ENCODE measurements around the gene MKRN2OS.

The MKRN2OS gene, protein sequence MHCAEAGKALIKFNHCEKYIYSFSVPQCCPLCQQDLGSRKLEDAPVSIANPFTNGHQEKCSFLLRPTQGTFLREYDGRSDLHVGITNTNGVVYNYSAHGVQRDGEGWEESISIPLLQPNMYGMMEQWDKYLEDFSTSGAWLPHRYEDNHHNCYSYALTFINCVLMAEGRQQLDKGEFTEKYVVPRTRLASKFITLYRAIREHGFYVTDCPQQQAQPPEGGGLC

DNA sequence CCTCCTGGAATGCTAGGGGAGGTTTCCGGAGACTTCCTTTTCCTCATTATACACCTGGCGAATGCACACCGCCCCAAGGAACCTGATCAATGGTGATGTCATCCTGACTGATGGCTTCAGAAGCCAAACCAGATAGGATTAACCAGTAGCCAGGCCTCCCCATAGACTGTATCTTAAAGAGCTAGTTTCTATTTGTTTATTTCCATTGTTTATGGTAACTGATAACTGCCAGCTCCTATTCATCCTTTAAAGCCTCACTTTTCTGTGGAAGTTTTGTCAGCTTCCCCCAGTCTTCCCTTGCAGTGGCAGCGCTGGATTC lies at the start of gene MKRN2OS:
Gene MKRN2OS, minus strand, starts transcription at position 27 of the 319 bp plus-strand sequence. CDS start 35 bp downstream, outside the sequence.
- no peak for DNase-seq (ENCODE audit: low read depth)

DNA sequence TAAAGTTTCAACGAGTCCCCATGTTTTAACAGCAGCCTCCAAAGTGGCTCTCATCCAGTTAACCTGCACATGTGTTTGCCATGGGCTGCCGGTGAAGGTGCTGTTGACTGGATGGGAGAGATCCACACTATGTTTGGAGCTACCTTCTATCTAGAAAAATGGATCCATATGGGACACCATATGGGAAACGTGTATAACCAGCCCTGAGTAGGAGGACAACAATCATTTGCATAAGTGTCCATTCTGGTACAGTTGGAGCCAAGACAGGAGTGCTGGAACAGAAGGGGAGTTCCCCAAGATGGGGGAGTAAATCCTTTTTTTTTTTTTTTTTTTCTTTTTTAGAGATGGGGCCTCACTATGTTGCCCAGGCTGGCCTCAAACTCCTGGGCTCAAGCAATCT lies 48.2 kb upstream of the MKRN2OS start:
- no peak for DNase-seq (ENCODE audit: low read depth)

DNA sequence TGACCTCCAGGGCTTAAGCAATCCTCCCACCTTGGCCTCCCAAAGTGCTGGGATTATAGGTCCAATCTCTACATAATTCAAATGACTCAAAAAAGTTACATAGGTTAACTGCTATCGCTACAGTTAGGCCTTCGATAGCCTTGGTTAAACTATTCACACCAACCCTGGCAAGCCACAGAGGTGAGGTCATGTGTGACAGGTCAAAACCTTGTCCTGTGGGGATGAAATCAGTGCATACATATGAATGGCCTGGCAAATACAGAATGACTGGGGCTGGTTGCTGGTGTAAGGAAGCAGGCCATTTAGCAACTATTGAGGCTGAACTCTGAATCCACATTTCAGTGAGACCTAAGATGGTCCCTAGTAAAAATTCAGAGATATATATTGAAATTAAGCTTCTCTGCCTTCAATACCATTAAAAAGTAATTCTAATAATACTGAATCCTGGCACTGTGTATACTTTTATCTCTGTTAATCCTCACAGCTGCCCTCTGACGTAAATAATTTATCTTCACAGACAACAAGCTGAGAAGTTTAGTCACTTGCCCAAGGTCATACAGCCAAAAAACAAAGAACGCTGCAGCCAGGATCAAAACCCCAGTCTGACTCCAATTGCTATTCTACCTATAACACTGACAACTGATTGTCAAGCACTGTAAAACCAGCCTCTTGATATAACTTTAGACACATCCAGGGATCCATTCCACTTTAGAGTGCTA lies 46.9 kb upstream of the MKRN2OS start:
- DNase-seq (ENCODE audit: low read depth): no peak

DNA sequence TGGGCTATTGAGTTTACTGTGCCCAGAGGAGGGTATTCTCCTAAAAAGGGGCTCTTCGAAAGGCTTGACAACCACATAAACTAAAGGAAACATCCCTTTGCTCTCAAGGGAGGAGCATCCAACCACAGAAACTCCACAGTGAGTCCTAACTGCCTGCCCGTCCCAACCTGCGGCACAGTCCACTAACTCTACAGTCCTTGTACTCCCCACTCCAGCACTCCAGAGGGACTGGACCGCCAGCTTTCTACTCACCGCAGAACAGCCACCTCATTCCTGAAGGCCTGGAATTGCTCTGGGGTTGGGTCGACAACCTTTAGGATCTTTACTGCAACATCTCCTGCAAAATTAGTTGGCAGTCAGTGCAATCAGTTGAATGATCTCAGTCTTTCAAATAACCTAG lies 46.2 kb upstream of the MKRN2OS start:
- DNase-seq (ENCODE audit: low read depth): no peak

DNA sequence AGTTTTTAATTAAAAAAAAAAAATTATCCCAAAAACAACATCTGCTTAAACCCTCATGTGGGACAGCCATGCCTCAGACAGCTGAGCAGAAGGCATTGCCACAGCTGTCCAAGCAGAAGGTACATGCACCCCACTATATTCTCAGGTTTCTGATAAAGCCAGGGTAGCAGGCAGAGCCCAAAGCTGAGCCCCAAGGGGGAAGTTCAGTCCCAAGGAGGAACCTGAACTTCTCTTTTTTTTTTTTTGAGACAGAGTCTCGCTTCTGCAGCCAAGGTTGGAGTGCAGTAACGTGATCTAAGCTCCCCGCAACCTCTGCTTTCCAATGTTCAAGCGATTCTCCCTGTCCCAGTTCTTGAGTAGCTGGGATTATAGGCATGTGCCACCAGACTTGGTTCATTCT lies 44.8 kb upstream of the MKRN2OS start:
- DNase-seq (ENCODE audit: low read depth): no peak

DNA sequence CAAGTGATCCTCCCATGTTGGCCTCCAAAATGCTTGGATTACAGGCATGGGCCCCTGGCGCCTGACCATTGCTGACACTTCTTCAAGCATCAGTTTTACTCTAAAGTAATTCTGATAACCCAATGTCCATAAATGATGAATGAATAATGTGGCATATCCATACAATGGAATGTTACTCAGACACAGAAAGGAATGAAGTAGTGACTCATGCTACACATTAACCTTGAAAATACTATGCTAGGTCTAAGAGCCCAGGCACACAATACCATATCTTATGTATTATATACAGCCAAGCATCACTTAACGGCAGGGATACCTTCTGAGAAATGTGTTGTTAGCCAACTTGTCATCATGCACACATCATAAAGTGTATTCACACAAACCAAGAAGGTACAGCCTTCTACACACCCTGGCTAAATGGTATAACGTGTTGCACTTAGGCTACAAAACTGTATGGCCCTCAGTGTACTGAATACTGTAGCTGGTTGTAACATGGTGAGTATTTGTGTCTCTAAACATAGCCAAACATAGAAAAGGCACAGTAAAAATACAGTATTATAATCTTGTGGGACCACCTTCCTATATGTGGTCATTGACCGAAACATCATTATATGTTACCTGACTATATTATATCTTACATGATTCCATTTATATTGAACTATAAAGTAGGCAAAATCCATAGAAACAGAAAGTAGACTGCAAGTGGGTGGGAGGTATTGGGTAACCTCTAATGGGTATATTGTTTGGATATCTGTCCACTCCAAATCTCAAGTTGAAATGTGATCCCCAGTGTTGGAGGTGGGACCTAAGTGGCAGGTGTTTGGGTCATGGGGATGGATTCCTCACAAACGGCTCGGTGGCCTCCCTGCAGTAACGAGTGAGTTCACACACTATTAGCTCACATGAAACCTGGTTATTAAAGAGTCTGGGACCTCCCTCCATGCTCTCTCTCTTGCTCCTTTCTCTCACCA lies 43.0 kb upstream of the MKRN2OS start:
- no peak for DNase-seq (ENCODE audit: low read depth)

DNA sequence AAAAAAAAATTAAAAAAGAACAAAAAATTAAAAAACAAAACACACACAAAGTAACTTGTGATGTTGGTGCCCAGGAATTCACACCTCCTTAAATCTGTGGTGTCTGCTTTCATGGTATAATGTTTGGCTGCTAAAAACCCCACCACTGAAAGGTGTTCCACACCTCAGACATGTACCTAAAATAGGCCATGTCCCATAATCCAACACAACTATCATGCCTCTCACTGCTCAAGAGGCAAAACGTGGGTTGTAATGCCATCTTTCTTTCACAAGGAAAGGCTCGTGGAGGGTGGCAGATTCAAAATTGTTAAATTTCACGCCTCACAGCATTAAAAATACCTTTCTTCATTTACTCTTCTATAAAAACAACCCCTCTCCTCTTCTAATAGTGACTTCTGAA lies 41.1 kb upstream of the MKRN2OS start:
- DNase-seq (ENCODE audit: low read depth): no peak

DNA sequence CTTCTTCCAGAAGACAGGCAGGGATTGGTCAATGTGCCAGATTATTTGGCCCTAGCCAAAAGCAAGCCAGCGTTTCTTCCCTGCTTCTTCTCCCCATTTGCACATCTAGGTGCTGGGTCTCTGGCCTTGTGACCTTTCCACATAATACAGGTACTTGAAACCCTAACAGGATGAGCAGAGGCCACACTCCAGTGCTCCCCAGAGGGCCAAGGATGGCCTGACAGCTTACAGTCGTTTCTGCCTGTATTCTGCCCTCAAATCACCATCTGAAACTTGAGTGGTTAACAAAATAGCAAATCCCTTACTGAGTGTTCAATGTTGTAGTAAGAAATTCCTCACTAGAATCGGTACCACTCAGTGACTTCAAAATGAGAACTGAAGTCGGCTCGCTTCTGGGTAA lies 40.7 kb upstream of the MKRN2OS start:
- DNase-seq (ENCODE audit: low read depth): no peak

DNA sequence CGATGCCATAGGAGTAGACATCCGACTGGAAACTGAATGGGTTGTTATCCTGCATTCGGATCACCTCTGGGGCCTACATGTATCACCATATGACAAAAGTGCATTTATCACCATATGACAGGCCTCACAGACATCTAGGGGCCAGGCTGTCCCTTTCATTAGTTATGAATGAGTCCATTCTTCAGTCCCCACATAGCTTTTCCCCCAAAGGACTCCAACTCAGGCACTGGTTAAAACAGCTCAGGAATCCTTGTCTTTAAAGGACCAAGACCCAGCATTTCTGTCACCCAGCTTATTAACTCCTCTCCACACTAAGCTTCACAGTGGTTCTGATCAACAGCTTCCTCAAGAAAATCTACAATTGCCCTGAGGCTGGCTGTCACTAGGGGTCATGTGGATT lies 39.9 kb upstream of the MKRN2OS start:
- no peak for DNase-seq (ENCODE audit: low read depth)

DNA sequence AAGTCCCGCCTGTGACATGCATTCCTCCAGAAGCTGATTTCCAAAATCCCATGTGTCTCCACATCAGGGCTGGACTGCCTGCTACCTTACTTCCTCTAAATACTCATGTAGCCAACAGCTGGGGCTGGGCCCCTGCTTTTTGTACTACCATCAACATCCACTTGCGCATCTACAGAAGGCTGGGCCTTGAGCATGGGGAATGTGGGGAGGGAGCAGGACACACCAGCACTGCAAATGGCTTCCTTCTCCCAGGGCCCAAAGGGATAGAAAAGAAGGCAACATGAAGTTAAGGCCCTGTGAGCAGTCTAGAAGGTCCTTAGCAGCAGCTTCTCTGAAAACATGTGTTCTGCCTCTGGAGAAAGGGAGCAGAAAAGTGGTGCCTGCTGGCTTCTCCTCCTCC lies 38.8 kb upstream of the MKRN2OS start:
- no peak for DNase-seq (ENCODE audit: low read depth)

DNA sequence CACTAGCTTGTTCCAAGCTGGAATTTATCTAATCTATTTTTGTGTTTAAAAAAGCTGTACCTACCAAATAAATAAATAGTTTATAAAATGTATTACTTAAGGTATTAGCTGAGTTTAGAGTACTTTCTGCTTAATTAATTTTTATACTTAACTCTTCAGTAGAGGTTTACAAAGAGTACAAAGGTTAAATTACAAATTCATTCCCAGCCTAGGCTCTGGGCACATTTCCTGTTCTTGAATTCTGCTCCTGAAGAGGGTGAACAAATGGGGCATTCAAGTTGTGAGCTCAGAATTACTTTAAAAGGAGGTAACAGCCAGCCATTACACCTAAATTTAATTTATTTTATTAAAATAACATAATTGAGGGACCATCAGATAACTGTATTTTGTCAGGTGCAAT lies 38.0 kb upstream of the MKRN2OS start:
- DNase-seq (ENCODE audit: low read depth): no peak

DNA sequence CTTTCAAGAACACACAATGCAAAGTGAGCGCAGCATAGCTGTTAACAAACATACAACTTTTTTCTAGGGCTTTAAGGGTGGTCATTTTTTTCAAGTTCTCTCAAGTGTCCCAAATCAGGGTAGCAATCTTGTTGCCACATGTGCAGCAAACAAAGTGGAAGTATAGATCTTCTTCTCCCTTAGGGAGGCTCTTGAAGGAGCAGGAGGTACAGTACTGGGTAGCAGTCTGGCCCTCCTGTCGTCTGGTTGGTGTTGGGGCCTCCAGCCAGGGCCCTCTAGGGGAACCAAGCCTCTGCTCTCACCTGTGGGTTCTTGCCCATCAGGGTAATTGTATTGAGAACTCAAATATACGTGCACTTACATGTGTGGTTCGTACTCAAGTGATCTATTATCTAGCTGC lies 37.4 kb upstream of the MKRN2OS start:
- DNase-seq (ENCODE audit: low read depth): no peak

DNA sequence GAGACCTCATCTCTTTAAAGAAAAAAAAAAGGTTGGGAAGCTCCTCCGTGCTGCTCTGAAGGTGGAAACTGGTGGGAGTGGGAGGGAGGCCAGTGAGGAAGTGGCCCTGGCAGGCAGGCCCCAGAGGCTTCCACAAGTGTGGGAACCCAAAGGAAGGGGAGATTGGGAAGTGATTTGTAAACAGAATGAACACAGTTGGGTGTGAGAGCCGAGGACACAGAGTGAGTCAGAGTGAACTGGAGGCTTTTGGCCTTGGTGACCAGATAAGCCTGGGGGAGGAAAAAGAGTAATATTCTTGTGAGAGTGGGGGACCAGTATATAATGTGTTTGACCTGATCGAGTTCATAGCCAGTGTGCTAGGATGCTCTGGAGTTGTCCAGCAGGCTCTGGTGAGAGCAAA lies 34.6 kb upstream of the MKRN2OS start:
- DNase-seq (ENCODE audit: low read depth): no peak

DNA sequence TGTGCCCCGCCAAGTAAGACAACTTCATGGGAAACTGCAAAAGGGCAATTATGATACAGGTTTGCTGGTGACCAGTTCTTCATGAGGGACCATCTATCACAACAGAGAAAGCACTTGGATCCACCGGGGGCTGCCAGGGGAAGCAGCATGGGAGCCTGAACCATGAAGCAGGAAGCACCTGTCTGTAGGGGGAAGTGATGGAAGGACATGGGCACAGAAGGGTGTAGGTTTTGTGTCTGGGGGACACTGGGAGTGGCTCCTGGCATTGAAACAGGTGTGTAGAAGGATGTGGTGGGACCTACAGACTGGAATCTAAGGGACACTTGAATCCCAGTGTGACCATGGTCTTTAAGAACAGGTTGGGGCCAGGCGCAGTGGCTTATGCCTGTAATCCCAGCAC lies 34.2 kb upstream of the MKRN2OS start:
- DNase-seq (ENCODE audit: low read depth): no peak

DNA sequence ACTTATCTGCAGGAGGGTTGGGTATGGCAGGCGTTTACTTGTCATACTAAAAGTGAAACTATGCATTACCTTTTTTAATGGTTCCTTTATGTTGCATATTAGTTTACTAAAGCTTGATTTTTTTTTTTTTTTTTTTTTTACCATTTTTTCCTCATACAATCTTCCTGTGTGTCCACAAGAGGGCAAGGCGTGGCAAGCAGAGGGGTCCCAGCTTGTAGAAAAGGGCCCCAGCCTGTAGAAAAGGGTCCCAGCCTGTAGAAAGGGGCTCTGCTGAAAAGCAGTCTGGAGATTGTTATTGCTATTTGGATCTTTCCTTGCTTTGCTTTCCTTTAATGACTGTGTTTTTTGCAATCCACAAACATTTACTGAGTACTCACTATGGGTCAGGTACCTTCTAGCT lies 33.4 kb upstream of the MKRN2OS start:
- no peak for DNase-seq (ENCODE audit: low read depth)

DNA sequence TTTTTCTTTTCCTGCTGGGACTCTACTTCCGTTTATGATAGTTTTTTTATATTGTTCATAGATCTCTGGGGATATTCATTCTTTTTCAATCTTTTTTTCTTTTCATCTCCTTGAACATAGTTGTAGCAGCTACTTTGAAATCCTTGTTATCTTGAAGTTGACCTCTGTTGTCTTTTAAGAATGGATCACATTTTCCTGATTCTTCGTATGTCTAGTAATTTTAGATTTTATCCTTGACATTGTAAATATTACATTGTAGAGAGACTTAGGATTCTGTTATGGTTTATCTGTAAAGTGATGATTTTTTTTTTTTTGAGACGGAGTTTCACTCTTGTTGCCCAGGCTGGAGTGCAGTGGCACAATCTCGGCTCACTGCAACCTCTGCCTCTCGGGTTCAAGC lies 32.1 kb upstream of the MKRN2OS start:
- DNase-seq (ENCODE audit: low read depth): no peak

DNA sequence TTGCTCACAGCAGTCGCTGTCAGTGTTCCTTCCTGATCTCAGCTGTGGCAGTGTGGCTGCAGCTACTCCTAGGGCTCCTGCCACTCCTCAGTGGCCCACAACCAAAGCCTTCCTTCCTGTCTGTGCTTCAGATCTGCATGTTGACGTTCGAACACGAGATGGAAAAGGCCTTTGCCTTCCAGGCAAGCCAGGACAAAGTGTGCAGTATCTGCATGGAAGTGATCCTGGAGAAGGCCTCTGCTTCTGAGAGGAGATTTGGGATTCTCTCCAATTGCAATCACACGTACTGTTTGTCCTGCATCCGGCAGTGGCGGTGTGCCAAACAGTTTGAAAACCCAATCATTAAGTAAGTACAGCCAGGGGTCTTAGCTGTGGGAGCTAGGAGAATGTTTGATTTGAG lies 29.4 kb upstream of the MKRN2OS start:
- DNase-seq (ENCODE audit: low read depth): no peak

DNA sequence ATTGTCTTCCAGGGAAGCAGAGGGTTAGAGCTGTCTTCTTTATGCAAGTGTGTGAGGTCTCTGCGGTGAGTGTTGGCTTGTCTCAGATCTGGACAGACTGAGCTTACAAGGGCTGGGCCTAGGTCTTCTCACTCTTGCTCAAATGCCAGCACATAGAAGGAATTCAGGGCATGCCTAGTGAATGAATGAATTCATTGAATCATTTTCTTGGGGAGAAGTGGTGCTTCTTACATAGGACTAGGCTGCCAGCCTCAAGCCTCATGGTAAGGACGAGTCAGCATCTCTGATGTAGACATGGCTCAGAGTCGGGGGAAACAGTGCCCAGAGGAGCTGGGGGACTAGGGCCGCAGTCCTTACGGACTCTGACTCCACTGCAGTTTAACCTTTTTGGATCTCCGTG lies 28.8 kb upstream of the MKRN2OS start:
- no peak for DNase-seq (ENCODE audit: low read depth)

DNA sequence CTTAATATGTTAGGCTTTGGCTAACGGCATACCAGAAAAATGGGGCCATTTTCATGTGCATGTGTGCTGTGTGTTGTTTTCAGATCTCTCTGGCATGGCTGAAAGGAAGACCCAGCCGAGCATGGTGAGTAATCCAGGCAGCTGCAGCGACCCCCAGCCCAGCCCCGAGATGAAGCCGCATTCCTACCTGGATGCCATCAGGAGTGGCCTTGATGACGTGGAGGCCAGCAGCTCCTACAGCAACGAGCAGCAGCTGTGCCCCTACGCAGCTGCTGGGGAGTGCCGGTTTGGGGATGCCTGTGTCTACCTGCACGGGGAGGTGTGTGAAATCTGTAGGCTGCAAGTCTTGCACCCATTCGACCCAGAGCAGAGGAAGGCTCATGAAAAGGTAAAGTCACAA lies 26.7 kb upstream of the MKRN2OS start:
- no peak for DNase-seq (ENCODE audit: low read depth)

DNA sequence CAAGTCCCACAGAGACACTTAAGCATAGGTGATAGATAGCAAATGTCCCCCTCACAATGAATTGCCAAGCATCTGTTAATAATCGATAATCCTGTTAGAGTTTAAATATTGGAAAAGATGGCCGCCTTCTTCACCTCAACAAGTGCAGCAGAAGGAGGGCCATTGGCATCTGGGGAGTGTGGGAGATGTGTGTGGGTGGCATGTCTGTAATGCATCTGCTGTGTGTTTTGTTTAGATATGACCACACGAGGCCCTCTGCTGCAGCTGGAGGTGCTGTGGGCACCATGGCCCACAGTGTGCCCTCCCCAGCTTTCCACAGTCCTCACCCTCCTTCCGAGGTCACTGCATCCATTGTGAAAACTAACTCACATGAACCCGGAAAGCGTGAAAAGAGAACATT lies 24.5 kb upstream of the MKRN2OS start:
- DNase-seq (ENCODE audit: low read depth): no peak

DNA sequence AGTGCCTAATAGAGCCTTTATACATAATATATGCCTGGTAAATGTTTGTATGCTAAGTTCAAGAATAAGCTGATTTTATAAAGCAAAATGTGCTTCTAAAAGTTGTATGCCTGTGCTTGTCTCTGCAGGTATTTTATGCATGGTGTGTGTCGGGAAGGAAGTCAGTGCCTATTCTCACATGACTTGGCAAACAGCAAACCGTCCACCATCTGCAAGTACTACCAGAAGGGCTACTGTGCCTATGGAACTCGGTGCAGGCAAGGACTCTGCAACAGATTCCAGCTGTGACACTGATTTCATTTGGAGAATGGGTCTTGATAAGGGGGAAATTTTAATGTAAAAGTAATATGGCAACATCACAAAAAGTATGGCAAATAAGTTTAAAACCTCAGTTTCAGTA lies 23.4 kb upstream of the MKRN2OS start:
- DNase-seq (ENCODE audit: low read depth): no peak

DNA sequence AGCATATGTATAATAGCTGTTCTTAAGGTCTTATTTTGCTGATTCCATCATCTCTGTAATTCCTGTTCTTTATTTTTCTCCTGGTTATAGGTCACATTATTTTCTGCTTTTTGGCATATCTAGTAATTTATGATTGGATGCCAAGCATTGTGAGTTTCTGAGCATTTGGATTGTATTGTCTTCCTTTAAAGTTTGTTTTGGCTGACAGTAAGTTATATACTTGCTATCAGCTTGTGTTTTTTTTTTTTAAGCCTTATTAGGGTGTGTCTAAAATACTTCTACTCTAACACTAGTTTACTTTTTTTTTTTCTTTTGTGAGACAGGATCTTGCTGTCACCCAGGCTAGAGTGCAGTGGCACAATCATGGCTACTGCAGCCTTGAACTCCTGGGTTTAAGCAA lies 21.7 kb upstream of the MKRN2OS start:
- no peak for DNase-seq (ENCODE audit: low read depth)

DNA sequence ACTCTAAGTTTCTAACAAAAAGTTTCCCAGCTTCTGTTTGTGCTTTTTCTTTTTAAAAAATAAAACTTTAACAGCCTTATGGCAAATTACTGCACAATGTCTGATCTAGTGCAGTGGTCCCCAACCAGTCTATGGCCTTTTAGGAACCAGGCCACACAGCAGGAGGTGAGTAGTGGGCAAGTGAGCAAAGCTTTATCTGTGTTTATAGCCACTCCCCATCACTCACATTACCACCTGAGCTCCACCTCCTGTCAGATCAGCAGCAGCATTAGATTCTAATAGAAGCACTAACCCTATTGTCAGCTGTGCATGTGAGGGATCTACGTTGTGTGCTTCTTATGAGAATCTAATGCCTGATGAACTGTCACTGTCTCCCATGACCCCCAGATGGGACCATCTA lies 17.2 kb upstream of the MKRN2OS start:
- no peak for DNase-seq (ENCODE audit: low read depth)

Data from fibroblast of the conjunctiva (primary cell).